ENCODE measurements around the gene FHAD1.

FHAD1 gene

DNA sequence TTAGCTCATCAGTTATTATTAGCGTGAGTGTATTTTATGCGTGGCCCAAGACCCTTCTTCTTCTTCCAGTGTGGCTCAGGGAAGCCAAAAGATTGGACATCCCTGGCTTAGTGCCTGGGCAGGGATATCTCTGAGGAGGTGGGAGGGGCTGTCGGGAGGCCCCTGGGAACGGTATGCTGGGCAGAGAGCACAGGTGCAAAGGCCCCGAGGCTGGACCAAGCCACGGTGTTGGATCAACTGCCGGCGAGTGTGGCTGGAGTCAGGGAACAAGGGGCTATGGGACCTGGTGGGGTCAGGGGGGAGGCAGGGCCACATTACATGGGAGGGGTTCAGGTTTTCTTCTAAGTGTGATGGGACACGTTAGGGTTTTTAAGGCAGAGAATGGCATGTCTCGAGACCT lies 62.7 kb downstream of the FHAD1 start:
- DNase-seq: no peak

DNA sequence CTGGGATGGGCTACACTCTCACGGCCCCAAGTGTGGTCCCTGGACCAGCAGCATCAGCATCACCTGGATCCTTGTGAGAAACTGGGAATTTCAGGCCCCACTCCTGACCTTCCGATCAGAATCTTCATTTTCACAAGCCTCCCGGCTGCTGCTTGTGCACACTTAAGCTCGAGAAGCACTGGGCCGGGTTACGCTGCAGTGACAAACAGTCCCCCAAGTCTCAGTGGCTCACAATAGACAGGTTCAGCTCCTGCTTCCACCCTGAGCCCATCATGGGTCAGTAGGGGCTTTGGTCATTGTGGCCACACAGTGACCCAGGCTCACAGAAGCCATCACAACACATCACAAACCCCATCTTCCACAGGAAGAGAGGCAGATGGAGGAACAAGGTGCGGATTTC lies 63.5 kb downstream of the FHAD1 start:
- no peak for DNase-seq

DNA sequence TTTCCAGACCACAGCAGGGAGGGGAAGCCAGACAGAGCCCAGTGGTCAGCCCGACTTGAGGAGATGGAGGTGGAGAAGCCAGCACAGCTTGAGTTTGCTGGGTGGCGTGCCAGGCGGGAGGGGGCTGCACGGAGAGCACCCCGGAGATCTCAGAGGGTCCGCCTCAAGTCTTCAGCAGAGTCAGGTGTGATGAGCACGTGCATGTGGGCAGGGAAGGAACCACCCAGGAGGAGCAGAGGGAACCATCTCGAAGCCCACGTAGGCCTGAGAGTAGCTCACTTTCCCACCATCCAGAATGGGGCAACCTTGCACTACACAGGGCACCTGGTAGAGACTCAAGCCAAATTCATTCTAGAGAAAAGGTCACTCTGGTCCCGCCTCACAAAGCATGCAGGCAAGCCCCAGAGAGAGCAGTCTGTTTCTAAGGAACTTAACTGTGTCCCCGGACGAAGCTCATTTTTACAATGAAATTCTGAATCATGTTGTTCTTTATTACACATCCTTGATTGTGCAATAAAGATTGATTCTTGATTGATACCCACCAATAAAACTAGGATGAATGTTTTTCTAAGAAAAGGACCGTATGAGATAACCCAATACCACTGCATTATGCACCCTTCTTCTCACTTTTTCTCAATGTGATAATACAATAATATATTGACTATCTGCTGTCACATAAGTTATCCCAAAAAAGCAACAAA lies 64.2 kb downstream of the FHAD1 start:
- DNase-seq: no peak

DNA sequence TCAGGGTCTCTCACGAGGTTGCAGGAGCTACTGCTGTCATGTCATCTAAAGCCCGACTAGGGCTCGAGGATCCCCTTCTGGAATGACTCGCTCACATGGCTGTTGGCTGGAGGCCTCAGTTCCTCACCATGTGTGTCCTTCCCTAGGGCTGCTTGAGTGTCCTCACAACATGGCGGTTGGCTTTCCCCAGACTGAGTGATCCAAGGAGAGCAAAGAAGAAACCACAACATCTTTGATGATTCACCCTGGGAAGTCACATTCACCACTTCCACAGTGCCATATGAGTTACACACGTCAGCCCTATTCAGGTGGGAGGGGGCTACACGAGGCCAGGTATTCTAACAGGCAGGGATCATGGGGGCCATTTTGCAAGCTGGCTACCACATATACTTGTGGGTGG lies 64.9 kb downstream of the FHAD1 start:
- no peak for DNase-seq

DNA sequence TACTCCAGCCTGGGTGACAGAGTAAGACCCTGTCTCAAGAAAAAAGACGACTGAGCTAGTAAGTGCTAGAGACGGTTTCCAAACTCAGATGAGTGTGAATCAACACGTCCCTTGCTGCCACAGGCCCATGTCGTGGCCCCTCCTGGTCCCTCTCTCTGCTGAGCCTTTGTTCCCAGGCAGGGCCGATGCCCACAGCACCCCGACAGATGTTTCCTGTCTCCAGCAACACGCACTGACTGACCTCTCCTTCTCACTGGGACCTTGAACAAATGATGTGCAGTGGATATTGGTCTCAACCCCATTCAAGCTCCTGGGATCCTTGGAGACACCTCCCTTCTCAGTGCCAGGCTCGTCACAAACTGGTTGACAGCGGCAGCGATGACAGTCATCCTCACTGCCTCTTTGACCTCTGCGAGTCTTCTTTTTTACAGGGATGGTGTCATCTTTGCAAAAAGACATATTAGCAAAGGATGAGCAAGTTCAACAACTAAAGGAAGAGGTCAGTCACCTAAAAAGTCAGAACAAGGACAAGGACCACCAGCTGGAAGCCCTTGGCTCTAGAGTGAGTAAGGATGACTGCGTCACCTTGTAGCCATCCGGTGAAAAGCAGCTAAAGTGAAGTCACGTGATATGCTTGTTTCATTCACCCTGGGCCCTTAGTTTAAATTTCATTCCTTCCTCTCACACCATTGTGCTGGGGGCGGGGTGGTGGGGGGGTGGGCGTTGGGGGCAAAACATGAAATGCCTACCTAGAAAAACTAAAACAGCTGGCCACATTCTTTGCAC lies 65.8 kb downstream of the FHAD1 start:
- no peak for DNase-seq

DNA sequence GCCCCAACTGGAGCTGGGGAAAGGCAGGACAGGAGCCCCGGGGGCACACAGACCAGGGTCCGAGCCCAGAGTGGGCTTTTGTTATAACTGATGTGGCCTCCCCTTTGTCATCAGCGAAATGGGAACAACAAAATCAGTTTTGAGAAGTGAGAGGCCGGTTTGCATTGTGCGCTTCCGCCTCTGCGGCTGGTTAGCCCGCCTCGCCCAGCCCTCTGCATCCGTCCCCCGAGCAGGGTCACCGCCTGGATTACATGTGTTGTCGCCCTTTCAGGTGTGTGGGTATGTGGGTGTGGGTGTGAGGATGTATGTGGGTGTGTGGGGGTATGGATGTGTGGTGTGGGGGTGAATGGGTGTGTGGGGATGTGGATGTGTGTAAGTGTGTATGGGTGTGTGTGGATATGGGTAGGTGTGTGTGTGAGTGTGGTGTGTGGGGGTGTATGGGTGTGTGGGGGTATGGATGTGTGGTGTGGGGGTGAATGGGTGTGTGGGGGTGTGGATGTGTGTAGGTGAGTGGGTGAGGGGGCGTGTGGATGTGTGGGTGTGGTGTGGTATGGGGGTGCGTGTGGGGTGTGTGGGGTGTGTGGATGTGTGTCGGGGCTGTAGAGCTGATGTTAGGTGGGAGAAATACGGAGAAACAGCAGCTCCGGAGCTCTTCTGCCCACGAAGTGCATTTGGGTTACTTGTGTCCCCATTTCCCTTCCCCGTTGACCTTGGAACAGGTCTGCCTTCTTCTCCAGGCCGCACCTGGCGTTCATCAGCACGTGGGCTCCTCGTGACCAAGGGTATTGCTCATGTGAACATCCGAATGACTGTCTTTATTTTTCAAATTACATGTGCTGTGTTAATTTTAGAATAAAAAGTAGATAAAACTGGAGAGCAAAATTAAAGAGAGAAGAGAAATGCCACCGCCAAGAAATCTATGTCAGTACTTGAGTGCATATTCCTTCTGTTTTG lies 67.6 kb downstream of the FHAD1 start:
- DNase-seq: no peak

DNA sequence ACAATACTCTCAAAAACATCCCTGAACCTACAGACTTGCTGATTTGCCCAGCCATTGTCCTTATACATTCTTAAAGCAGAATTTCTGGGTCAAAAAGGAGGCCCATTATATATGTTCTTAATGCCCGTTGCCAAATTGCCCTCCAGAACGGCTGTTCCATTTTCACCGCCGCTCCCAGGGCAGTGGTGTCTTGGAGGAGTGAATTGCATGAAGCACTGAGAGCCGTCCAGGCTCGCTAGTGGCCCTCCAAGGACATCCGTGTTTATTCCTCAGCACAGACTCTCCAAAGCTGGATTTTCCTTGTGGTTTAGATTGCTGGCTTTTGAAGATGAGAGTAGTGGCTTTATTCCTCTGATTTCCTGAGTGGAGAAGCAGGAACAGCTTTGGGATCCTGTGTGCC lies 68.8 kb downstream of the FHAD1 start:
- DNase-seq: no peak

DNA sequence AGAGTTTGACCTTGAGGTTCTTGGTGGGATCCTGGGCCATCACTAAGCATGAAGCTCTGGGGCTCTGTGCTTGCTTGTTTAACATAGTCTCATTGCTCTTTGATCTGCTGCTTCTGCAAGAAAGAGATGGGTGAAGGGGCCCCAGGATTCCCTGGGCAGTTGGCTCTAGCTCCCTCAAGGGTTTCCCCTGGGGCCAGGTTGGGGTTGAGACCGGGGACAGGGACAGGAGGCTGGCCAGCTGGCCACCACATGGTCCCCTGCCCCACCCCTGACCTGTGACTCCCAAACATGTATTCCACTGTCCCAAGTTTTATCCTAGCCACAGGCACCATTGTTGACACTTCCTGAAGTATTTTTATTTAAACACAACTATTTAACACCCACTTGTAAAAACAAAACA lies 69.5 kb downstream of the FHAD1 start:
- no peak for DNase-seq

DNA sequence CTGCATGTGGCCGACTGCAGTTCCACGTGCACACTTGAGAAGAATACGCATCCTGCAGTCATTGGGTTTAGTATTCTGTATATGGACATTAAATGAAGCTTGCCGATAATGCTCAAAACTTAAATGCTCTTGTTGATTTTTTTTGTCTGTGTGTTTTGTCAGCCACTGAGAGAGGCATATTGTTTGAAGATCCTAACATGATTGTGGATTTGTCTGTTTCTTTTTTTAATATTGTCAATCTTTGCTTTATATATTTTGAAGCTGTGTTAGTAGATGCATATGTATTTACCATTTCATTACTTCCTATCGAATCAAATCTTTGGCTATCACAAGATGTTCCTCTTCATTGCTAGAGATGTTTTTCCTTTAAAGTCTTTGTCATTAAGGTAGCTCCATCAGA lies 73.2 kb downstream of the FHAD1 start:
- DNase-seq: no peak

DNA sequence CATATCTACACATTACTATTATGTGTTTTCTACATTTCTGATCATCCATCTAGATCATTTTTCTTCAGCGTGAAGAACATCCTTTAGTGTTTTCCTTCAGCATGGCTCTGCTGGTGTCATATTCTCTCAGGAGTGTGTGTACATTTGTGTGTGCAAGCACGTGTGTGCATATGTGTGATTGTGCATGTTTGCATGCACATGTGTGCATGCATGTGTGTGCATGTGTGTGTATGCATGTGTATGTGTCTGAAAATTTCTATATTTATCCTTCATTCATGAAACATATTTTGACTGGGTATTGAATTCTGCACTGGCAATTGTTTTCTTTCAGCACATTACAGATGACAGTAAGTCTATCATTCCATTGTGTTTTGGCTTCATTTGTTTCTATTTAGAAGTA lies 74.6 kb downstream of the FHAD1 start:
- no peak for DNase-seq

DNA sequence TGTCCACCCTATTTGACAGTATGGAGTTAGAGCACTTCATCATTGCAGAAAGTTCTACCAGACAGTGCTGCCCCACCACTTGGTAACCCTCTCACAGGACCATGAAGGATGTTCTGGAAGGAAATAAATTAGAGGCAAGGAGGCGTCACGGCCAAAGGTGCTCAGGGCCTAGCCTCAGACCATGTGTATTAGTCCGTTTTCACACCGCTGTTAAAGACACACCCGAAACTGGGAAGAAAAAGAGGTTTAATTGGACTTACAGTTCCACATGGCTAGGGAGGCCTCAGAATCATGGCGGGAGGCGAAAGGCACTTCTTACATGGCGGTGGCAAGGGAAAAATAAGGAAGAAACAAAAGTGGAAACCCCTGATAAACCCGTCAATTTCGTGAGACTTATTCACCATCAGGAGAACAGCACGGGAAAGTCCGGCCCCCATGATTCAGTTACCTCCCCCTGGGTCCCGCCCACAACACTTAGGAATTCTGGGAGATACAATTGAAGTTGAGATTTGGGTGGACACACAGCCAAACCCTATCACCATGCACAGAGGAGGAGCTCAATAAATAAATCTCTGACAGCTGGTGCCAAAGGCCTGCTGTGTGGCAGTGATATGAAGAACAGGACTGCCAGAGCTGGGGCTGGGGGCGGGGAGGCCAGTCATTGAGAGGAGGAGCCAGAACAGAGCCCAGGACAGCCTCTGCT lies 75.8 kb downstream of the FHAD1 start:
- DNase-seq: no peak

DNA sequence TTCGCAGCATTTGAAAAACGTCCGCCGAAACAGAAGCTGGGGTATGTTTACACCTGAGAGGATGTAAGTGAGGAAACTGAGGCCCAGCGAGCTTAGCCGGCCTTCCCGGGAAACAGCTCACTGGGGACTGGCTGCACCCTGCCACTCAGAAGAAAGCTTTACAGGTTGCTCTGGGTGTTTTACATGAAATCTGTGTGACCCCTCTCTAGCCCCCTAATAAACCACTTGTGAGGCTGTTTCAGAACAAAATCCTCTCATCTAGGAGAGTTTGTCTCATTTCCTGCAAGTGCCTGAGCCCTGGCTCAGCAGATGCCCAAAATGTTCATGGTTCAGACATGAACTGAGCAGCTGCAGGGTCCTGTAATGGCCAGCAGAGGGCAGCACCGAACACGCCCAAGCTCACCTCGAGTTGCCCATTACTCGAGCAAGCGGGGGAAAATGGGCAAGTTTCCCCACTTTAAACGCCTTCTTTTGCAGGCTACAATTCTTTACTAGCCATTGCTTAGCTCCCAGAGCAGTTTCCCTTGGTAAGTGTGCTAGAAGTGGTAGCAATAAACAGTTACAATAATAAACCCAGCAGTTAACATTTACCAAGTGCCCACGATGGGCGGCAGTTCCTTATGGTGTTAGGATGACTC lies 76.4 kb downstream of the FHAD1 start:
- no peak for DNase-seq

DNA sequence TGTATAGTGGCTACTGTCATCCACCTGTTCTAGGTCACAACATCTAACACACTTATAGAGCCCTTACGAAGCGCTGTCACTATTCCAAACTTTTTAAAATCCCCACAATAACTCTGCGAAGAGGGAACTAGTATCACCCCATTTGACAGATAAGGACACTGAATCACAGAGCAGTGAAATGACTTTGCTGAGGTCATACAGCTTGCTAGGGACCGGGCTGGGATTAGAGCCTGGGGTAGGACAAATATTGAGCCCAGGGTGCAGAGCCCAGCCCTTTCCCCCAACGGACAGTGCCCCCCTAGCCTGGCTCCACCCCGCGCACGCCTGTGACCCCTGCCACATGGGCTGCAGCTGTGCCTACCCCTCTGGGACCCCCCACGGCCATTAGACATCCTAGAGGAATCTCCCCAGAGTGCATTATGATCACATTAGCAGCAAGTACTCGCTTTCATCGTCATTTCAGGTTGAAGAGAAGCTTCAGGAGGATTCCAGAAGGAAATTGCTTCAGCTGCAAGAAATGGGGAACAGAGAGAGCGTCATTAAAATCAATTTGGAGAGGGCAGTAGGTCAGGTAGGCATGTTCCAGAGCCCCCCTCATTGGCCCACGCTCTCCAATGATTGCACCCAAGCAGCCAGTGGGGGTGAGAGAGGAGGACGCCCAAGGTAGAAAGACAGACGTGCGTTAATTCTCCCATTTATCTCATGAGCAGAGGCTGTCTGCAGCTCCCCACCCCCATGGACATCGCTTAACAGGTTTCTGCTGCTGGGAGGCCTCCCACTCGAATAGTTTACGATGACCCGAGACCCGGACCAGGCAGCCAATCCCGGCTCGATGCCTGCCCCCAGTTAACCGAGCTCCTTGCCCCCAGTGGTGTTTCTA lies 77.2 kb downstream of the FHAD1 start:
- DNase-seq: no peak

DNA sequence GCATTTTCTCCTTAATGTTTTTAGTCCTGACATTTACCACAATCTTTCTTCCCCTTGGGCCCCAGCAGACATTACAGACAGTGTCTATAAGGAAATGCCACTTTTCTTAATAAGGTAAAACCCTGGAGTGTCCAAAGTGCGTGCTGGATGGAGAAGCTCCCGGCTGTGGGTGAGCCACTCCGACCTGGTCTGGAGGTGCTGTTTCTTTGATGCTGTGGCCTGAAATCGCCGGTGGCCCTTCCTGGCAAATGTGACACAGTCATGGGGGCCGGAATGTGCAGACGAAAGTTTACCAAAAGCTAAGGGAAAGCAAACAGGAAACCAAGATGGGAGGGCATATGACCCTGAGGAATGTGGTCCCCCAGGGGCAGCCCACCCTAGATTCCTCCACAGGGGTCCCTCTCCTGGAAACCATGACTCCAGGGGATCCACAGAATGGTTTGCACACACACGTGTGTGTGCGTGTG lies 77.9 kb downstream of the FHAD1 start:
- no peak for DNase-seq

DNA sequence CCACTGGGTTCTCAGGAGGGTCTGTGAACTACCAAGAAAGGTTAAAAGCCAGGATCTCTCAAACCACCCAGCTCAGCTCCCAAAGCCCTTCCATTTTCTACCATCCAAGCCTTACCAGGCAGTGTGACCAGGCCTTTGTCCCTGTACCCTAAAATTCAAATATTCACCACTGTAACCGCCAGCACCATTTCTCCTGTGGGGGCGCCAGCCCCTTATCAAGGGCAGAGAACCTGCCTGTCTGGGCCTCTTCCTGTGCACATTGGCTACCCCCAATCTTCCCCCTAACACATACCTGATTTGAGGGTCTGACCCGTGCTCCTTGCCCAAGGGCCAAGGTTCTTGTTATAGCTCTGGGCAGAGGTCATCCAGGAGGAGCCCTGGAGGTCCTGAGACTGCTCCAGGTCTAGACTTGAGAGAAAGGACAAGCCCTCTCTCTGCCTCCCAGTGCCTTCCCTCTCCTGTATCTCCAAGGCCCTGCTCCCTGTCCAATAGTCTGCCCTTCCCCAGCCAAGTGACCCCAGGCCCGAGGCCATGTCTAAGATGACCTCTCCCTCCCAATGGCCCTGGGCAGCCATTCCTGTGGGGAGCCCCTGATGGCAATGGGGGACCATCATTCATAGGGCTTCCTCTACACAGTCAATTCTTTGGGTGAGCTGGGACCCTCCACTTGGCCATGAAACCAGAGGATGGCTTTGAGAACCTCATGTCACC lies 78.5 kb downstream of the FHAD1 start:
- DNase-seq: no peak

DNA sequence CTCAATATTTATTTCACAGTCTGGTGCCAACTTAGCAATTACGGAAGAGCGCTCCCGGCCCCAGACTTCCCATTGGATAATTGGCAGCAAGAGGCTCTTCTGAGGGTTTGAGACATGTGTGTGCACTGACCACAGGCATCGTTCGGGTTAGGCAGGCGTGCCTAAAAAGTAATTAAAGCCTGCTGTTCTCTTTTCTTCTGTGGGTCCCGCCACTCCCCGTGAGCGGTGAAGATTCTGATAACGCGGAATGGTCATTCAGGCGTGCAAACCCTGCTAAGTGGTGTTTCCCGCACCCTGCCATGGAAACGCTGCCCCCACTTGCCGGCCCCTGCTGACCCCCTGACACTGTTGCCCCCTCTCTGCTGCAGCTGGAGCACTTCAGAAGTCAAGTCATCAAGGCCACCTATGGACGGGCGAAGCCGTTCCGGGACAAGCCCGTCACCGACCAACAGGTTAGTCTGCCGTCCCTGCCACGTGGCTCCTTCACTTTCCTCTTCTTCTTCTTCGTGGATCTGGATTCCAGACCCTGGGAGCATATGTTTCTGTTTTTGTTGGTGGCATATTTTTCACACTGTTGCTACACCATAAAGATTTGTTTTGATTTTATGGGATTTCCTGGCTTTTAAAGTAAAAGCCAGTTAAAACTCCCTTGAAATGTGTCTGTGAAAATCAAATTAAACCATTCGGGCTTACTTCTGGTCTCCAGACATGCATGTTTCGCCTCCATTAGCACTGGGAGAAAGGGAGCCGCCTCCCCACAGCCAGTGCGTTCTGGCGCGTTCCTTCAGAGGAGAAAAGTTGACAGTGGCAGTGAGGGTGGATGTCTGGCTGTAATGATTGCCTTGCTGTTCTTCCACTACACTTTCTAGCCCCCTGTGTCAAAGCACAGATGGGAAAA lies 79.9 kb downstream of the FHAD1 start:
- no peak for DNase-seq

DNA sequence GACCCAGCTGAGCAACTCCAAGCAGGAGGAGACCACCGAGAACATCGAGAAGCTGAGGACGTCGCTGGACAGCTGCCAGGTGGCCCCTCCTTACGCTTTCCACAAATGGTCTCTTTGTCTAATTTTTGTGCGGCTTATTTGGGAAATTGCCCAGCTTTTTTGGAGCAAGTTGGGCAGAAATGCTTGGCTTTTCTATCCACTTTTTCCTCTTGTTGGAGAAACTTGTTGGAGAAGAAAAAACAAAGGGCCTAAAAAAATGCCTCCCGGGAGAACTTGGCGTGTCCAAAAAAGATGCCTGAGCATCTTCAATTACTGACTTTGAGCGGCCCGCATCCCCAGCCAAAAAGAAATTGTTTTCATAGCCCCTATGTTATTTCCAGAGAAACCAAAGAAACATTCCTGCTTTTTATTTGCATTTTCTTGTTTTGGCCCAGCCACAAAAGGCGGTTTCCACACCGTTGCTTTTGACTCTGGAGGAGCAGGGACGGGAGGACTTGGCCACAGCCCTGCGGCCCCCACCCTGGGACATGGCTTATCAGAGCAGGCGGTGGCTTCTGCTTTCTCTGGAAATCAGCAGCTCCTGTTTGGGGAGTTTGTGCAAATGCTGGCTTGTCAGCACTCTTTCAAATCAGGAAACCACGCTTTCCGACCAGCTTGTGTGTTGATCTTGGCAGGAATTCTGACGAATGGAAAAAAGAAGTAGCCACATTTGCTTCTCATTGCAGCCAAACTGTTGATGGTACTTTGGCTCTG lies 81.5 kb downstream of the FHAD1 start:
- DNase-seq: no peak

DNA sequence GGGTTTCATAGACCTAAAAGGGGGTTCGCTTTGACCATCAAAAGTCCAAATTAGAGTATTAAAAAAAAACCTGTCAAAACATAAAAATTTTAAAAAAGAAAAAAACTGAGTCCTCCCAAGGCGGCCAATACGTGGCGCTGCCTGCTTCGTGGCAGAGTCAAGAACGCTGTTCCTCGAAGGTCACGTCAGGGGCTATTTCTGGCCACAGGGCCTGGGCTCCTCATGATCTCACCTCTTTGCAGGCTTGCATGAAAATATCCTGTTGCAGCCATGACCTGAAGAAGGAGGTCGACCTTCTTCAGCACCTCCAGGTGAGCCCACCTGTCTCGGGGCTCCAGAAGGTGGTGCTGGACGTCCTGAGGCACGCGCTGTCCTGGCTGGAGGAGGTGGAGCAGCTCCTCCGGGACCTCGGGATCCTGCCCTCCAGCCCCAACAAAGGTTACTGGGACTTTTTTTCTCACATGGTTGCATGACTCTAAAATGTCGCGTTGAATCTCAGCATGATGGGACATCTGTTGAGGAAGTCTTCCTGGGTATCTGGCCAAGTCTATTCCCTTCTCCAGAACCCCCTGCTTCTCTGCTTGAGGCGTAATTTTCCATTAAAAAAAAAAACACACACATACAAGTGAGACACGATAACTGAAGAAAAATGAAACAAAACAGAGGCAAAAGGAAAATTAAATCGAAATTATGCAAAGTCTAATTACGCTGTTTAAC lies 82.2 kb downstream of the FHAD1 start:
- no peak for DNase-seq

Data from SIG-M5 (cell line).